ENCODE measurements around the gene EVA1A. TPM values are rescaled to one million over a fixed set of nuclear protein-coding genes. Genes with fewer than 3 reads are reported as not detected.

The EVA1A gene
- total RNA-seq, 1 experiment from 2014 or later: 0.68 TPM

GRCh38 chr2:75609937-75610508 is 49.3 kb upstream of the EVA1A start:
- H2BK12ac ChIP-seq (ENCODE audit: insufficient read length, low read depth, low read length): no peak overlapping the region
- Mint-ChIP-seq H3K36me3 (ENCODE audit: insufficient read depth in 1 of 3, low read depth in 3 of 3) (no peaks in the 10 kb centered on the region; a peak in 1 of 7 replicates), H3K9me3 (peaks cover 0 to 3% of the 10 kb centered on the region in 2 experiments; a peak in 2 of 5 replicates), H3K27me3 (ENCODE audit: low read depth) (peaks cover 43% of the 10 kb centered on the region), H3K27ac (no peak overlapping the region), H3K4me1 (peaks cover 22 to 33% of the 10 kb centered on the region in 2 experiments), H3K4me3 (no peak overlapping the region)
- TF ChIP-seq CTCF (conservative IDR thresholded peaks at IDR 0.05): no peak
- H4K91ac ChIP-seq (ENCODE audit: insufficient read length, low read depth, low read length): no peak overlapping the region
- no peaks in the 10 kb centered on the region for H3K23me2 ChIP-seq (ENCODE audit: insufficient read length, low read depth, low read length, poor library complexity, severe bottlenecking)
- H3T11ph ChIP-seq (ENCODE audit: low read length): no peak overlapping the region
- DNase-seq: no peak
- H3K4ac ChIP-seq (ENCODE audit: low read depth, low read length): no peak overlapping the region
- H3K9ac ChIP-seq (ENCODE audit: extremely low read depth, insufficient read length, low read length): no peak overlapping the region
- H2BK20ac ChIP-seq (ENCODE audit: low read depth, low read length, poor library complexity, severe bottlenecking): no peak overlapping the region
- no peak overlapping the region for H3K56ac ChIP-seq (ENCODE audit: insufficient read length, low read depth, low read length)
- H3K23ac ChIP-seq (ENCODE audit: insufficient read length, low read depth, low read length): no peak overlapping the region
- H2BK5ac ChIP-seq (ENCODE audit: insufficient read length, low read length): no peak overlapping the region
- H3K9me3 ChIP-seq (ENCODE audit: control insufficient read depth, low read depth, low read length): no peaks in the 10 kb centered on the region
- H2AK5ac ChIP-seq (ENCODE audit: insufficient read length, low read length): no peak overlapping the region
- no peak overlapping the region for H4K8ac ChIP-seq (replicated peaks; ENCODE audit: insufficient read length, low read depth, low read length)
- H2BK120ac ChIP-seq (ENCODE audit: low read depth, low read length, poor library complexity, severe bottlenecking): no peak overlapping the region
- WGBS (ENCODE audit: extremely low coverage, insufficient read length, low lambda C conversion rate): no CpG with 5 or more reads among the region's 7 CpGs
- H3K79me1 ChIP-seq (ENCODE audit: insufficient read depth, low read depth, low read length, poor library complexity, severe bottlenecking): no peaks in the 10 kb centered on the region
- H3K14ac ChIP-seq (ENCODE audit: insufficient read depth, low read length): no peak overlapping the region
- no peak overlapping the region for H3K18ac ChIP-seq (ENCODE audit: insufficient read length, low read depth, low read length)
- H2BK15ac ChIP-seq (ENCODE audit: low read depth, low read length): no peak overlapping the region
- H3K79me2 ChIP-seq (ENCODE audit: insufficient read depth, low read length): no peaks in the 10 kb centered on the region
- H4K20me1 ChIP-seq (ENCODE audit: control insufficient read depth, insufficient read depth, insufficient read length): no peaks in the 10 kb centered on the region
- H3K27ac ChIP-seq (ENCODE audit: insufficient read length, low read depth, low read length): no peak overlapping the region
- no peak overlapping the region for H3K4me2 ChIP-seq (ENCODE audit: insufficient read depth, insufficient read length, low read length)
- no peaks in the 10 kb centered on the region for H3K27me3 ChIP-seq (ENCODE audit: insufficient read depth, low read length)
- no peaks in the 10 kb centered on the region for H3K4me1 ChIP-seq (ENCODE audit: insufficient read depth, low read length)
- H4K5ac ChIP-seq (ENCODE audit: insufficient read length, low read depth, low read length): no peak overlapping the region
- no peak overlapping the region for H2AFZ ChIP-seq (ENCODE audit: low read length)

Data from H9 (cell line).